Measurements from ENCODE around the gene BRME1.

DNA sequence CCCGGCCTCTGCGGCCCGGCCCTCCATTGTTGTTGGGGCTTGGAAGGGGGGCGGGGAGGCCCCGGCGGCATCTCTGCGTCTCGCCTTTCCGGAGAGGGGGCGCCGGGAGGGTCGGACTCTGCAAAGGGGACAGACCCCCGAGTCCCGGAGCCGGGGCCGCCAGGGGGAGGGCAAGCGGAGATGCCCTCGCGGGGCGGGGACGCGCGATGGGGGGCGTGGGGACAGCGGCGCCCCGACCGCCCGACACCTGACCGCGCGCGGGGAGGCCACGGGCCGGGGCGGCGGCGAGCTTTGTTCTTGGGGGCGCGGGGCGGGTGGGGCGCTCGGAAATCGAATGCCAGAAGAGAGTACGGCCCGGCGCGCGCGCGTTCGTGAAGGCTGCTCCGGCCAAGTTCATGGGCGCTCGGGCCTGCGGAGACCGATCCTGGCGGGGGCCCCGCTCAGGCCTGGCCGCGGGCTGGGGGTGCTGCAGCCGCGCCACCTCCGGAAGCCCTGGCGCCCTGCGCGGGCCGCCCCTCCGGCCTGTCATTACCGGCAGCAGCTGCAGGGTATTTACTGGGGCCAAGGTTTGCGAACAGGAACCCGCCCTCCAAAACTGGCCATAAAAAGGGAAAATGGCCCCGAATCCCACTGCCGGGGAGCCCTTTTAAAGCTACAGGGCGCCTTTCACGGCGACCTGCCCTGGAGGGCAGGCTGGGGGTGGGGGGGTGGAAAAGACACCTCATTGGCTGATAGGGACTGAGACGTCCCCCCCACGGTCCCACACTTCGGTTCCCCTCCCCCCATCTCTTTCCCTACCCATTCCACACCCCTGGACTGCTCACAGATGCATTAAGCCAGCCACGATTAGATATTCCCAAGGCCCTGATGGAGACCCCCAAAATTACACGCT, 40.1 kb downstream of the BRME1 start:
- no peak for TF ChIP-seq SETDB1 (IDR thresholded peaks at IDR 0.05; ENCODE audit: insufficient read length, low read length)
- TF ChIP-seq ZFP69B (tag by site-specific recombination; IDR thresholded peaks at IDR 0.05) = 0 out of 2 replicates have a peak, but pooled peaks have one; percentile 35
- TF ChIP-seq, protein P1, sequence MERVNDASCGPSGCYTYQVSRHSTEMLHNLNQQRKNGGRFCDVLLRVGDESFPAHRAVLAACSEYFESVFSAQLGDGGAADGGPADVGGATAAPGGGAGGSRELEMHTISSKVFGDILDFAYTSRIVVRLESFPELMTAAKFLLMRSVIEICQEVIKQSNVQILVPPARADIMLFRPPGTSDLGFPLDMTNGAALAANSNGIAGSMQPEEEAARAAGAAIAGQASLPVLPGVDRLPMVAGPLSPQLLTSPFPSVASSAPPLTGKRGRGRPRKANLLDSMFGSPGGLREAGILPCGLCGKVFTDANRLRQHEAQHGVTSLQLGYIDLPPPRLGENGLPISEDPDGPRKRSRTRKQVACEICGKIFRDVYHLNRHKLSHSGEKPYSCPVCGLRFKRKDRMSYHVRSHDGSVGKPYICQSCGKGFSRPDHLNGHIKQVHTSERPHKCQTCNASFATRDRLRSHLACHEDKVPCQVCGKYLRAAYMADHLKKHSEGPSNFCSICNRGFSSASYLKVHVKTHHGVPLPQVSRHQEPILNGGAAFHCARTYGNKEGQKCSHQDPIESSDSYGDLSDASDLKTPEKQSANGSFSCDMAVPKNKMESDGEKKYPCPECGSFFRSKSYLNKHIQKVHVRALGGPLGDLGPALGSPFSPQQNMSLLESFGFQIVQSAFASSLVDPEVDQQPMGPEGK (tag by site-specific recombination; IDR thresholded peaks at IDR 0.05) = peak; percentile 72
- TF ChIP-seq, protein P2, sequence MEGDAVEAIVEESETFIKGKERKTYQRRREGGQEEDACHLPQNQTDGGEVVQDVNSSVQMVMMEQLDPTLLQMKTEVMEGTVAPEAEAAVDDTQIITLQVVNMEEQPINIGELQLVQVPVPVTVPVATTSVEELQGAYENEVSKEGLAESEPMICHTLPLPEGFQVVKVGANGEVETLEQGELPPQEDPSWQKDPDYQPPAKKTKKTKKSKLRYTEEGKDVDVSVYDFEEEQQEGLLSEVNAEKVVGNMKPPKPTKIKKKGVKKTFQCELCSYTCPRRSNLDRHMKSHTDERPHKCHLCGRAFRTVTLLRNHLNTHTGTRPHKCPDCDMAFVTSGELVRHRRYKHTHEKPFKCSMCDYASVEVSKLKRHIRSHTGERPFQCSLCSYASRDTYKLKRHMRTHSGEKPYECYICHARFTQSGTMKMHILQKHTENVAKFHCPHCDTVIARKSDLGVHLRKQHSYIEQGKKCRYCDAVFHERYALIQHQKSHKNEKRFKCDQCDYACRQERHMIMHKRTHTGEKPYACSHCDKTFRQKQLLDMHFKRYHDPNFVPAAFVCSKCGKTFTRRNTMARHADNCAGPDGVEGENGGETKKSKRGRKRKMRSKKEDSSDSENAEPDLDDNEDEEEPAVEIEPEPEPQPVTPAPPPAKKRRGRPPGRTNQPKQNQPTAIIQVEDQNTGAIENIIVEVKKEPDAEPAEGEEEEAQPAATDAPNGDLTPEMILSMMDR (tag by site-specific recombination; IDR thresholded peaks at IDR 0.05) = no peak
- TF ChIP-seq HOXA7 (CRISPR knock-in tag; IDR thresholded peaks at IDR 0.05; ENCODE audit: borderline replicate concordance) = no peak

Measured in HEK293 (cell line).